BLaER1 (cell line): ENCODE measurements around the gene SCFD1.
"Not testable (repeated sequence)": the region's sequence is repeated elsewhere in the genome, so short reads cannot be mapped to it uniquely, and the experiment has no call there.

Experiments used
- H3K27ac ChIP-seq: shearing (Covaris generic); formaldehyde crosslinking; 2 replicates; pipeline ENCODE4 v1.8.1; 2022
- H3K27me3 ChIP-seq: shearing (Covaris generic); formaldehyde crosslinking; 2 replicates; pipeline ENCODE4 v1.8.1; 2022
- H3K36me3 ChIP-seq: shearing (Covaris generic); formaldehyde crosslinking; 2 replicates; pipeline ENCODE4 v1.8.1; 2022
- H3K4me1 ChIP-seq: shearing (Covaris generic); formaldehyde crosslinking; 2 replicates; pipeline ENCODE4 v1.8.1; 2022
- H3K4me2 ChIP-seq: shearing (Covaris generic); formaldehyde crosslinking; 2 replicates; pipeline ENCODE4 v1.8.1; 2022
- H3K4me3 ChIP-seq: shearing (Covaris generic); formaldehyde crosslinking; 2 replicates; pipeline ENCODE4 v1.8.1; 2022
- H3K9ac ChIP-seq: shearing (Covaris generic); formaldehyde crosslinking; 2 replicates; pipeline ENCODE4 v1.8.1; 2022
- H3K9me3 ChIP-seq: shearing (Covaris generic); formaldehyde crosslinking; 2 replicates; pipeline ENCODE4 v1.8.1; 2022
- H4K20me1 ChIP-seq: shearing (Covaris generic); formaldehyde crosslinking; 2 replicates; pipeline ENCODE4 v1.8.1; 2022
- Cebpa-rat ChIP-seq: shearing (Covaris generic); IDR thresholded peaks from 2 replicates; pipeline ENCODE4 v1.8.1; 2022

Gene SCFD1

GRCh38 chr14:30632730-30633129 lies 10.6 kb downstream of the SCFD1 start:
- no peak for TF ChIP-seq Cebpa-rat
- no peak overlapping the region for H3K4me3 ChIP-seq
- H3K36me3 ChIP-seq, result peaks cover 39% of the 10 kb centered on the region

GRCh38 chr14:30638926-30639325 lies 16.8 kb downstream of the SCFD1 start:
- Histone ChIP-seq H4K20me1 (no peaks in the 10 kb centered on the region), H3K9me3 (peaks cover 3% of the 10 kb centered on the region), H3K27me3 (no peaks in the 10 kb centered on the region), H3K36me3 (peaks cover 52% of the 10 kb centered on the region), H3K4me1 (no peaks in the 10 kb centered on the region), H3K4me2 (no peak overlapping the region), H3K4me3 (no peak overlapping the region), H3K9ac (no peak overlapping the region), H3K27ac (no peak overlapping the region)
- TF ChIP-seq Cebpa-rat, result no peak

More at GRCh38 chr14:30632730-30633129, 10.6 kb downstream of the SCFD1 start:
- H3K27ac ChIP-seq, result no peak overlapping the region
- H3K4me2 ChIP-seq, result no peak overlapping the region
- no peaks in the 10 kb centered on the region for H3K9me3 ChIP-seq
- H3K4me1 ChIP-seq, result no peaks in the 10 kb centered on the region
- peaks cover 7% of the 10 kb centered on the region; the same call in 1 of the 2 replicates for H4K20me1 ChIP-seq
- H3K27me3 ChIP-seq, result no peaks in the 10 kb centered on the region
- H3K9ac ChIP-seq, result no peak overlapping the region

GRCh38 chr14:30641207-30641606 lies 19.1 kb downstream of the SCFD1 start:
- no peaks in the 10 kb centered on the region for H3K27me3 ChIP-seq
- no peaks in the 10 kb centered on the region for H3K4me1 ChIP-seq
- H3K9ac ChIP-seq, result no peak overlapping the region
- no peak overlapping the region for H3K4me3 ChIP-seq
- H3K27ac ChIP-seq, result no peak overlapping the region
- H3K36me3 ChIP-seq, result peaks cover 58% of the 10 kb centered on the region
- no peak overlapping the region for H3K4me2 ChIP-seq
- H3K9me3 ChIP-seq, result peaks cover 24% of the 10 kb centered on the region
- no peak for TF ChIP-seq Cebpa-rat
- H4K20me1 ChIP-seq, result no peaks in the 10 kb centered on the region

GRCh38 chr14:30644462-30644861 lies 22.3 kb downstream of the SCFD1 start:
- H3K4me3 ChIP-seq, H3K27me3 ChIP-seq, H3K9ac ChIP-seq, H3K4me1 ChIP-seq, H3K27ac ChIP-seq, H4K20me1 ChIP-seq, H3K4me2 ChIP-seq: not testable (repeated sequence)
- Histone ChIP-seq H3K36me3 (peaks cover 65% of the 10 kb centered on the region), H3K9me3 (peaks cover 24% of the 10 kb centered on the region)

GRCh38 chr14:30645600-30645999 lies 23.5 kb downstream of the SCFD1 start:
- Histone ChIP-seq H3K9me3 (peaks cover 24% of the 10 kb centered on the region), H3K36me3 (peaks cover 70% of the 10 kb centered on the region), H3K9ac (no peak overlapping the region), H3K4me3 (no peak overlapping the region), H3K27me3 (no peaks in the 10 kb centered on the region), H4K20me1 (no peaks in the 10 kb centered on the region), H3K4me2 (no peak overlapping the region), H3K27ac (no peak overlapping the region), H3K4me1 (no peaks in the 10 kb centered on the region)
- TF ChIP-seq Cebpa-rat, result no peak

- Histone ChIP-seq H3K9ac (no peak overlapping the region), H3K4me2 (no peak overlapping the region), H3K4me3 (no peak overlapping the region), H3K36me3 (peaks cover 66% of the 10 kb centered on the region), H3K27ac (no peak overlapping the region), H3K4me1 (no peaks in the 10 kb centered on the region), H4K20me1 (no peaks in the 10 kb centered on the region), H3K27me3 (no peaks in the 10 kb centered on the region), H3K9me3 (peaks cover 24% of the 10 kb centered on the region)
- no peak for TF ChIP-seq Cebpa-rat
Observed at GRCh38 chr14:30648471-30648870, 26.4 kb downstream of the SCFD1 start.

- Histone ChIP-seq H4K20me1 (no peaks in the 10 kb centered on the region), H3K36me3 (peaks cover 67% of the 10 kb centered on the region), H3K4me2 (no peak overlapping the region), H3K4me3 (no peak overlapping the region), H3K9ac (no peak overlapping the region), H3K9me3 (no peaks in the 10 kb centered on the region), H3K27ac (no peak overlapping the region), H3K27me3 (no peaks in the 10 kb centered on the region), H3K4me1 (no peaks in the 10 kb centered on the region)
- no peak for TF ChIP-seq Cebpa-rat
Observed at GRCh38 chr14:30651937-30652336, 29.8 kb downstream of the SCFD1 start.

GRCh38 chr14:30655124-30655523 lies 33.0 kb downstream of the SCFD1 start:
- H3K4me1 ChIP-seq, result no peaks in the 10 kb centered on the region
- H3K27ac ChIP-seq, result no peak overlapping the region
- H3K36me3 ChIP-seq, result peaks cover 63% of the 10 kb centered on the region
- H3K9ac ChIP-seq, result no peak overlapping the region
- no peaks in the 10 kb centered on the region for H3K27me3 ChIP-seq
- H3K4me3 ChIP-seq, result no peak overlapping the region
- no peak for TF ChIP-seq Cebpa-rat
- H4K20me1 ChIP-seq, result no peaks in the 10 kb centered on the region
- no peaks in the 10 kb centered on the region for H3K9me3 ChIP-seq
- H3K4me2 ChIP-seq, result no peak overlapping the region

- Histone ChIP-seq H3K4me1 (no peaks in the 10 kb centered on the region), H3K27ac (no peak overlapping the region), H3K9ac (no peak overlapping the region), H3K36me3 (peaks cover 61% of the 10 kb centered on the region), H4K20me1 (no peaks in the 10 kb centered on the region), H3K9me3 (no peaks in the 10 kb centered on the region), H3K27me3 (no peaks in the 10 kb centered on the region), H3K4me2 (no peak overlapping the region), H3K4me3 (no peak overlapping the region)
- TF ChIP-seq Cebpa-rat, result no peak
Observed at GRCh38 chr14:30655658-30656057, 33.5 kb downstream of the SCFD1 start.

- no peak overlapping the region for H3K9ac ChIP-seq
- no peak overlapping the region for H3K4me2 ChIP-seq
- H3K4me3 ChIP-seq, result no peak overlapping the region
- no peaks in the 10 kb centered on the region for H3K4me1 ChIP-seq
- peaks cover 66% of the 10 kb centered on the region for H3K36me3 ChIP-seq
- no peaks in the 10 kb centered on the region for H3K27me3 ChIP-seq
- H3K9me3 ChIP-seq, result no peaks in the 10 kb centered on the region
- no peak for TF ChIP-seq Cebpa-rat
- no peak overlapping the region for H3K27ac ChIP-seq
- H4K20me1 ChIP-seq, result no peaks in the 10 kb centered on the region
Observed at GRCh38 chr14:30656190-30656632, 34.1 kb downstream of the SCFD1 start.

GRCh38 chr14:30657050-30657449 lies 34.9 kb downstream of the SCFD1 start:
- Histone ChIP-seq H3K4me3 (no peak overlapping the region), H3K4me2 (no peak overlapping the region), H3K36me3 (peaks cover 64% of the 10 kb centered on the region), H4K20me1 (no peaks in the 10 kb centered on the region), H3K27ac (no peak overlapping the region), H3K27me3 (no peaks in the 10 kb centered on the region), H3K9me3 (no peaks in the 10 kb centered on the region), H3K9ac (no peak overlapping the region), H3K4me1 (no peaks in the 10 kb centered on the region)
- no peak for TF ChIP-seq Cebpa-rat
